Progenitor cell of endocrine pancreas (in vitro differentiated cells): ENCODE results near the gene TMC6. TPM values are rescaled to one million over a fixed set of nuclear protein-coding genes. Genes with fewer than 3 reads are reported as not detected.

Experiments used
- DNase-seq: peaks from one replicate; pipeline ENCODE4 v3.0.0; 2021; ENCODE audit warnings: low spot score; ENCODE audit not compliant: unreplicated experiment
- H3K27ac Mint-ChIP-seq: 2 replicates; pipeline ENCODE4 v1.8.0; 2021; ENCODE audit warnings: mild to moderate bottlenecking, moderate library complexity, mixed read lengths
- H3K27me3 Mint-ChIP-seq: 2 replicates; pipeline ENCODE4 v1.8.0; 2021; ENCODE audit warnings: mixed read lengths
- H3K36me3 Mint-ChIP-seq: 2 replicates; pipeline ENCODE4 v1.8.0; 2022; ENCODE audit warnings: mixed read lengths; ENCODE audit not compliant: insufficient read depth
- H3K4me1 Mint-ChIP-seq: 2 replicates; pipeline ENCODE4 v1.8.0; 2021; ENCODE audit warnings: low read depth, mixed read lengths
- H3K4me3 Mint-ChIP-seq: 2 replicates; pipeline ENCODE4 v1.8.0; 2021; ENCODE audit warnings: low read depth, mild to moderate bottlenecking, moderate library complexity, mixed read lengths
- H3K9me3 Mint-ChIP-seq: 2 replicates; pipeline ENCODE4 v1.8.0; 2021; ENCODE audit warnings: low read depth, mixed read lengths
- total RNA-seq: library from RNA; stranded (reverse); gene quantifications from 2 replicates; pipeline ENCODE4 v1.2.1, GENCODE V29; 2021
- TF ChIP-seq, protein P1 (sequence below): fragments of 200-600 bp; sonication (generic); IDR thresholded peaks from one replicate; pipeline ENCODE4 v1.5.0; 2021; ENCODE audit warnings: antibody characterized with exemption, mild to moderate bottlenecking; ENCODE audit not compliant: unreplicated experiment

TMC6 gene
- total RNA-seq, 1 donor from 2014 or later: 134 TPM

DNA sequence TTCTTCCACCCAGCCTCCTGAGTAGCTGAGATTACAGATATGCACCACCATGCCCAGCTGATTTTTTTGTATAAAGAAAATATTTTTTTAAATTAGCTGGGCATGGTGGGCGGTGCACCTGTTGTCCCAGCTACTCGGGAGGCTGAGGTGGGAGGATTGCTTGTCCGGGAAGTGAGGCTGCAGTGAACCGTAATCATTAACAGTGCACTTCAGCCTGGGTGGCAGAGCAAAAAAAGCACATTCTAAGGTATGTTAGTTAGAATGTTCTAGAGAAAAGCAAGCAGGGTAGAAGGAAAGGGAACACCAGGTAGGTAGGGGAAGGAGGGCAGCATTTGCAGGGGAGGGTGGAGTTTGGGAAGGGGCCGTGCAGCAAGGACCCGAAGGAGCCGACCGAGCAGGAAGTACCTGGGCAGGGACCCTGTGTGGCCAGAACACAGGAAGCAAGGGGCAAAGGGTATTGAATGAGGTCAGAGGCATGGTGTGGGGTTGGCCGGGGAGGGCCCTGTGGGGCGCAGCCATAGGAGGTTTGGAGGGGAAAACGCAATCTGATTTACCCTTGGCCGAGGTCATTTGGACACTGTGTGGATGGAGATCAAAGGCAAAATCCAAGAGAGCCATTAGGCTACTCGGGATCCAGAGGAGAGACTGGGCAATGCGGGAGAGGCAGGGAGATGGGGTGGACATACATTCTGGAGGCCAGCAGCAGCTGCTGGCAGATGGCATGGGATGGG, 19.9 kb upstream of the TMC6 start:
- Mint-ChIP-seq H3K9me3 (no peaks in the 10 kb centered on the region), H3K36me3 (no peaks in the 10 kb centered on the region), H3K4me1 (peaks cover 16% of the 10 kb centered on the region), H3K27me3 (no peaks in the 10 kb centered on the region), H3K27ac (peak overlapping the region; percentile 17), H3K4me3 (no peak overlapping the region)
- TF ChIP-seq, protein P1, sequence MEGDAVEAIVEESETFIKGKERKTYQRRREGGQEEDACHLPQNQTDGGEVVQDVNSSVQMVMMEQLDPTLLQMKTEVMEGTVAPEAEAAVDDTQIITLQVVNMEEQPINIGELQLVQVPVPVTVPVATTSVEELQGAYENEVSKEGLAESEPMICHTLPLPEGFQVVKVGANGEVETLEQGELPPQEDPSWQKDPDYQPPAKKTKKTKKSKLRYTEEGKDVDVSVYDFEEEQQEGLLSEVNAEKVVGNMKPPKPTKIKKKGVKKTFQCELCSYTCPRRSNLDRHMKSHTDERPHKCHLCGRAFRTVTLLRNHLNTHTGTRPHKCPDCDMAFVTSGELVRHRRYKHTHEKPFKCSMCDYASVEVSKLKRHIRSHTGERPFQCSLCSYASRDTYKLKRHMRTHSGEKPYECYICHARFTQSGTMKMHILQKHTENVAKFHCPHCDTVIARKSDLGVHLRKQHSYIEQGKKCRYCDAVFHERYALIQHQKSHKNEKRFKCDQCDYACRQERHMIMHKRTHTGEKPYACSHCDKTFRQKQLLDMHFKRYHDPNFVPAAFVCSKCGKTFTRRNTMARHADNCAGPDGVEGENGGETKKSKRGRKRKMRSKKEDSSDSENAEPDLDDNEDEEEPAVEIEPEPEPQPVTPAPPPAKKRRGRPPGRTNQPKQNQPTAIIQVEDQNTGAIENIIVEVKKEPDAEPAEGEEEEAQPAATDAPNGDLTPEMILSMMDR: no peak
- no peak for DNase-seq

DNA sequence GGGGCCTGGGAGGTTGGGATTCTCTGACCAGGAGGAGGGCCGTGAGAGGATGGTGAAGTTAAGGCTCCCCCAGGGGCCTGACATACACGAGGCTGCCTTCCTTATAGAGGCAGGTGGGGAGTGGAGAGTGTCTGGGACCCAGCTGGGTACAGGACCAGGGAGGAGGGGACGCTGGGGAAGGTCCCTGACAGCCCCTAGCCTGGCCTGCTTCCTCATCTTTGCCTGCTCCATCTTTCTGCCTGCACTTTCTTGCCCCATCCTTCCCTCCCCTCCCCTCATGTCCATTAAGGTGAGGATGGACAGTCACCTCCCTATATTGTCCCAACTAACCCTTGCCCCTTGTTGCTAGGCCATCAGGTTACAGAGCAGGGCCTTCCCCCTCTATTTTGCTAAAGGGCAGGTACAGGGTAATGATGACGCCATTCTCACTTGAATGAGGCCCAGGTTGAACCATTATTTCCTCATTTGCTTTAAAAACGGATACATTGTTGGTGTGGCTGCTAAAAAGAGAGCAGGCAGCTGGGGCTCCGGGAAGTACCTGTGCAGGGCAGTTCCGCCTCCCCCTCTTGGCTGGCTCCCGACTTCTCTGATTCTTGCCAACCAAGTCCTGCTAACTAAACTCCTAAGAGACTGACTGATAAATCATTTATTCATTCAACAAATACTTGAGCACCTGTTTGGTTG, 18.9 kb upstream of the TMC6 start:
- H3K4me1 Mint-ChIP-seq: peaks cover 16% of the 10 kb centered on the region
- peak overlapping the region; percentile 78 for H3K27ac Mint-ChIP-seq
- no peak for DNase-seq
- H3K9me3 Mint-ChIP-seq: no peaks in the 10 kb centered on the region
- no peak overlapping the region for H3K4me3 Mint-ChIP-seq
- H3K36me3 Mint-ChIP-seq: no peaks in the 10 kb centered on the region
- TF ChIP-seq, protein P1: no peak
- H3K27me3 Mint-ChIP-seq: no peaks in the 10 kb centered on the region

GRCh38 chr17:78146881-78147280, 18.3 kb upstream of the TMC6 start:
- DNase-seq: no peak
- Mint-ChIP-seq H3K27me3 (no peaks in the 10 kb centered on the region), H3K27ac (no peak overlapping the region), H3K4me1 (peaks cover 16% of the 10 kb centered on the region), H3K9me3 (no peaks in the 10 kb centered on the region), H3K4me3 (no peak overlapping the region), H3K36me3 (no peaks in the 10 kb centered on the region)
- TF ChIP-seq, protein P1: no peak

DNA sequence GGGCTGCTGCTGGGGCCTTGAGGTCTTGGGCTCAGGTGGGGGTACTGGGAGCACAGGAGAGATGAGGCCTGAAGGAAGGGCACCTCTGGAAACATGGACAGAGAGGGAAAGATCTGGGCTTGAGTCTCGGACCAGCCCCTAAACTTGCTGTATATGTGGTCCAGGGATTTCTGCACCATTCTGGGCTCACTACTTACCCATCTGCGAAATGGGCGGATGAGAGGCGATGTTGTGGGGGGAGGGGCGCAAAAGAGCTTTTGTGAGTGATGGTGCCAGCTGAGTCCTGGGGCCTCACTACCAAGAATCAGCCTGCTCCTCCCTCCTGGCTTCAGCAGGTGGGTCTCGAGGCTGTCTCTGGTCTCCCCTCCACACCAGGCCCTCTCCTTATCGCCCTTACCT, 17.9 kb upstream of the TMC6 start:
- TF ChIP-seq, protein P1: no peak
- Mint-ChIP-seq H3K4me1 (peaks cover 13% of the 10 kb centered on the region), H3K27ac (no peak overlapping the region), H3K36me3 (no peaks in the 10 kb centered on the region), H3K9me3 (no peaks in the 10 kb centered on the region), H3K27me3 (peaks cover under 1% of the 10 kb centered on the region), H3K4me3 (no peak overlapping the region)
- DNase-seq: no peak

- no peak for DNase-seq
- TF ChIP-seq, protein P1: no peak
- Mint-ChIP-seq H3K27ac (no peak overlapping the region), H3K36me3 (no peaks in the 10 kb centered on the region), H3K4me1 (peaks cover 4% of the 10 kb centered on the region), H3K4me3 (no peak overlapping the region), H3K27me3 (peaks cover 8% of the 10 kb centered on the region), H3K9me3 (no peaks in the 10 kb centered on the region)
These were observed 16.4 kb upstream of the TMC6 start for GRCh38 chr17:78144736-78145641.
